GM12891 (cell line): Measurements from ENCODE around the gene CALY.
A peak's percentile ranks its signal among the peaks of the same experiment; 100 is the strongest.

Experiments used
- DNase-seq: peaks from one replicate; pipeline ENCODE4 v3.0.0; 2011; ENCODE audit warnings: low spot score; ENCODE audit not compliant: insufficient read length
- FAIRE-seq: peaks from 2 replicates; lab custom pipeline; 2011; peaks lifted over from hg19 to GRCh38; lab: Jason Lieb, UNC
- PAX5 ChIP-seq: IDR thresholded peaks from 2 replicates; pipeline ENCODE4 v1.6.1; 2011; ENCODE audit warnings: low read length, moderate library complexity, mild to moderate bottlenecking; ENCODE audit not compliant: insufficient read depth, severe bottlenecking
- POLR2A ChIP-seq: IDR thresholded peaks from 2 replicates; pipeline ENCODE4 v1.6.1; 2011; ENCODE audit warnings: low read depth, low read length, control low read depth
- POLR2AphosphoS5 ChIP-seq: IDR thresholded peaks from 2 replicates; pipeline ENCODE4 v1.6.1; 2011; ENCODE audit warnings: low read depth, low read length, control low read depth
- POU2F2 ChIP-seq: IDR thresholded peaks from 2 replicates; pipeline ENCODE4 v1.6.1; 2011; ENCODE audit warnings: low read depth, mild to moderate bottlenecking, control low read depth, low read length, moderate library complexity
- SPI1 ChIP-seq: IDR thresholded peaks from 2 replicates; pipeline ENCODE4 v1.6.1; 2011; ENCODE audit warnings: low read depth, low read length, control low read depth
- TAF1 ChIP-seq: IDR thresholded peaks from 2 replicates; pipeline ENCODE4 v1.6.1; 2011; ENCODE audit warnings: low read depth, low read length, control low read depth

The CALY gene

DNA sequence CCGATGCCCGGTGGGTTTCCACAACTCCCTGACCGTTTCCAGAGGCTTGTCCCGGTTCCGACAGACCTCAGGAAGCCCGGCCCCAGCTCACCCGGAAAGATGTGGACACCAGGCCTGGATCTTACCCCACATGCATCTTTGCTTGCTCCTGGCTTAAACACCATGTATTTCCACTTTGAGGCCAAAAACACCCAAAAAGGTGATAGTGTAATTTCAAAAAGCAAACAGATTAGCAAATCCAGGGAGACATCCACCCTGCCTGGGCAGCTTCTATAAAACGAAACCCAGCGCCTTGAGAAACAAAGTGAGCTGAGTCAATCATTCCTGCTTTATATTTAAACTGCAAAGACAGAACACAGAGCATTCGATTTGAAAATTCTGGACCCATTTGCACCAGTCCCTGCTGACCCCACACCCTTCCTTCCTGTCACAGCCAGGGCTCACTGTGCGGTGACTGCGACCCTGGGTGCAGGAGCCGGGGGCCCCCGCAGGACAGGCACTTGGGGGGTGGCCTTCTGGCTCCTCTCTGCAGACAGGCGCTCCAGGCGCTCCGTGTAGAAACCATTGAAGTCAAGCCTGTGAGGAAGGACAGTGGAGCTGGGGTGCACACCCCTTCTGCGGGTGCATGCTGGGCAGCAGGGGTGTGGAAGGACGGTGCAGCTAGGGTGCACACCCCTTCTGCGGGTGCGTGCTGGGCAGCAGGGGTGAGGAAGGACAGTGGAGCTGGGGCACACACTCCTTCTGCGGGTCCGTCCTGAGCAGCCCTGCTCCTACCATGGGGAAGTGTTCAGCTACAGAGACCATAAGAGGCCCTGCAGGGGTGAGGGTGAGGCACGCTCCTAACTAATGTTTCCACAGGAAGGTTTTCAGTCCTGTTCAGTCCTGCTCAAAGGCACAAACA, 57.1 kb downstream of the CALY start:
- DNase-seq (no peak), FAIRE-seq (peak; percentile 65)
- TF ChIP-seq PAX5 (no peak), POLR2AphosphoS5 (no peak), SPI1 (no peak), TAF1 (no peak), POU2F2 (no peak), POLR2A (no peak)

DNA sequence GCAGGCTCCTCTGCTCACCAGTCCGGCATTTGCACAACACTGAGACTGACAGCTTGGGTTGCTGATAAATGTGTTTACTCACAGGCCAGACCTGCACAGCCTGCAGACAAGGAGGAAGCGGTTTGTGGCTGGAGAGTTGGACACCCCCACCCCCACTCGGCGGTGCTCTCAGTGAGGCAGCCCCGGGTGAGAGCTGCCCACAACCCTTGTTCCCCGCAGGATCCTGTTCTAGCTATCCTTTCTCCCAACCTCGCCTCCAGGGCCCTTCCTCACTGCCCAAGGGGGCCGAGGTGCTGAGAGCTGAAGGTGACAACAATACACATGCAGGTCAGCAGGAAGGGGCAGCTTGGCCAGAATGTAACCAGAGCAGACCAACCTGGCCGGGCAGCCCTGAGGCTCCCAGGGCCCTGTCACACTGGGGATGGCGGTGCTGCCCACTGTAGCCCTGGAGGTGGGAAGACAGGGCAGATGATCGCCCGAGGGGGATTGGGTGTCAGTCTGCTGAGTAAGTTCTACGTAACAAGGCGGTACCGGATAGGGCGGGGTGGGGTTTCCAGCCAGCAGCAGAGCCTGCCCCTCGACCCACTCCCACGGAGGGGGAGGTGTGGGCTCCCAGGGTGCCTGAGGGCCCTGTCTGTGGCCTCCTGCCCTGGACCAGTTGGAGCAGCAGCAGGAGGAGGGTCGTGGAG, 58.0 kb downstream of the CALY start:
- FAIRE-seq (peak; percentile 97), DNase-seq (peak; percentile 86)
- no peak for TF ChIP-seq TAF1
- TF ChIP-seq POU2F2, result no peak
- no peak for TF ChIP-seq POLR2AphosphoS5
- peak; percentile 43; the same call in 1 of the 2 replicates for TF ChIP-seq SPI1

DNA sequence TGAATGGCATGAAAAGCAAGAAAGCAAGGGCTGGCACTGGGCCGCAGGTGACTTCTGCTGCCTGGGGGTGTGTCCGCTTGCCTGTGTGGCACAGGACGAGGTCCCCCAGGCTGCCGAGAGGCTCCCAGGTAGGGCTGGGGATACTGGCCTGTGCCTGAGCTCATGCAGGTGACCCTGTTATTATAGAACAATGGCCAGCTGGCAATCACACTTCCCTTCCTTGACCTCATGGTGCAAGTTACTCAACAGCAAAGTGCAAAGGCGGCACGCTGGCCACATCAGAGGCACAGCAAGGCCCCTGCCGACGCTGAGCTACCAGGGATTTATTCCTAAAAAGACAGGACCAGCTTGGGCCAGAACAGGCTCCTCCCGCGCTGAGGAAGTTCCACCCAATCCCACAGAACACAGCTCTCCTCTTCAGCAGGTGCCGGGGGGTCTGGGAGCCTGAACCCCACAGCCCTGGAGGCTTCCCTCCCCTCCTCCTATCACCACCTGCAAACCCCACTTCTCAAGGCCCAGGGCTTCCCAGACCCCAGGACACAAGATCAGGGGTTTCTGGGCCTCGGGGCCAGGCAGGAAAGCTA, 58.6 kb downstream of the CALY start:
- no peak for FAIRE-seq
- TF ChIP-seq TAF1 (no peak), POU2F2 (no peak), SPI1 (no peak; the same call in 1 of the 2 replicates), PAX5 (no peak), POLR2A (no peak), POLR2AphosphoS5 (no peak)
- DNase-seq, result no peak

DNA sequence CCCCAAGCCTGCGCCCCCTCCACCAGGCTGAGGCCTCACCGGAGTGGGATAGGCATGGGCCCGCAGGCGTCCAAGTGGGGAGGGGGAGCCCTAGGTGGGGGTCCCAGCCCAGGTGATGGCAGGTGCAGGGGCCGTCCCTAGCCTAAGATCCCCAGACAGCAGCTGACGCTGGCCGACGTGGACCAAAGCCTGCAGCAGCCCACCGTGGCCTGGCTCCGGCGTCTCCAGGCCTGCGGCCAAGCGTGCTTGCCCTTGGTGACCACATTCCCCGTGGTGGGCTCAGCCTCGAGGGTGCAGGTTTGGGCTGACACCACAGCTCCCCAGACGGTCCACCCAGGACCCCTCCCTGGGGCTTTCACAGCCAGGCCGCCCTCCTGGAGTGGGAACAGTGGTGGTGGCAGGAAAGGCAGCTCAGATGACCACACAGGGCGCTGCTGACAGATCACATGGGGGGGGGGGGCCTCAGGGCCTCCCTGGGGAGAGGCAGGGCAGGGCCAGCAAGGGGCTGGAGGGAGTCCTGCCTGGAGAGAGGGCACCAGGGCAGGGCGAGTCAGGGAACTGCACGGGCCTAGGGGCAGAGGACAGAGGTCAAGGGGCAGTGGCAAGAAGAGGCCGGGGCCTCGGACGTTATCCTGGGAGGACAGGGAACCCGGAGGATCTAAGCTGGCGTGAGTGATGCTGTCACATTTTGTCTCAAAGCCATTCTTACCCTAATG, 59.3 kb downstream of the CALY start:
- DNase-seq (no peak), FAIRE-seq (no peak)
- no peak for TF ChIP-seq POLR2A
- no peak for TF ChIP-seq SPI1
- no peak for TF ChIP-seq PAX5
- no peak for TF ChIP-seq TAF1
- no peak for TF ChIP-seq POU2F2
- TF ChIP-seq POLR2AphosphoS5, result no peak

DNA sequence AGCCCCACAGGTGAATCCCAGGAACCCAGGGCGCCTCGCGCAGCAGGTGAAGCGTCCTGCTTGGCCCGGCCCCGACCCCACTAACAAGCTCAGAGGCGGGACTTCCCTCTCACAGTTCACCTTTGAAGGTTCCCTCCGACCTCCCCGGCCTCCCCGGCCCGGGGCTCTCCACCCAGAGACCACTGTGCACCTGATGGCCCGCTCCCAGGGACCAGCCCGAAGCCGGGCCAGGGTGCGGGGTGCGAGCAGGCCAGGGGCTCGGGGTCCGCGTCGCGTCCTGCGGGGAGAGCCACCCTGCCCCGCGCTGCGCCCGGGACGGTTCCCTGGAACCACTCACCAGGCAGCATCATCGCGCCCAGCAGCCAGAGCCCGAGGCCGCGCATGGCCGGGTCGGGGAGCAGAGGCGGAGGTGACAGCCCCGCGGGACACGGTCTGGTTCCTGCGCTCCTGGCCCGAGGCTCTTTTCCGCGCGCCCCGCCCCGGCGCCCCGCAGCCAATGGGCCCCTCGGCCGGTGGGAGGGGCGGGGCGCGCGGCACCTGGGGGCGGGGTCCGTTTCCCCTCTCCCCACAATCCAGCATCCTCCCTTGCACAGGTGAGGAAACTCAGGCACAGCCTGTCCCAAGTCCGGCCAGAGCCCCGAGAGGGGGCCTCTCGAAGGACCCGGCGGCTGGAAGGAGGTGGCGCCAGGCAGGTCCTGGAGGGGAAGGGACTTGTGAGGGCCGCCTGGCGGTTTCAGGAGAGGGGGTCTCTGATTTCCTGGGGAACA, 60.1 kb downstream of the CALY start, which contains the start of gene ADAM8:
TSS of gene ADAM8 (minus strand) at position 434 of the 767 bp plus-strand sequence. CDS start at position 383, 51 bp downstream.
- FAIRE-seq (peak; percentile 86), DNase-seq (peak; percentile 96)
- TF ChIP-seq POLR2AphosphoS5 (peak; percentile 64; the same call in 1 of the 2 replicates), TAF1 (peak; percentile 64), POU2F2 (no peak), POLR2A (peak; percentile 21; the same call in 1 of the 2 replicates), PAX5 (peak; percentile 91), SPI1 (no peak)

DNA sequence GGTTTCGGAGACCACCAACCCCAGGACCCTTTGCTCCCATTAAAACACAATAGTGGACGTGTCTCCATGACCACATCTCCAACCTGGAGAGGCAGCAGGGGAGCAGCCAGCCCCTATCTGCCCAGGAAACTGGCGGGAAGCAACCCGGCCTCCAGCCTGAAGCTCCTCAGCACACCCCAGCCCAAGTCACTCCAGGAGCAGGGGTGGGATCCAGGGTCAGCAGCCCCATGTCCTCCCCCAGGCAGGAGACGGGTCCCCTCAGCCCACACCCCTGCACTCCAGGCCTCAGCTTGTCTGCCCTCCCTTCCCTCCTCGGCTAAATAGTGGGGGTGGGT, 60.6 kb downstream of the CALY start:
- TF ChIP-seq SPI1, result no peak
- 0 out of 2 replicates have a peak, but pooled peaks have one; percentile 14 for TF ChIP-seq POLR2A
- no peak for TF ChIP-seq TAF1
- DNase-seq, result no peak
- FAIRE-seq, result no peak

DNA sequence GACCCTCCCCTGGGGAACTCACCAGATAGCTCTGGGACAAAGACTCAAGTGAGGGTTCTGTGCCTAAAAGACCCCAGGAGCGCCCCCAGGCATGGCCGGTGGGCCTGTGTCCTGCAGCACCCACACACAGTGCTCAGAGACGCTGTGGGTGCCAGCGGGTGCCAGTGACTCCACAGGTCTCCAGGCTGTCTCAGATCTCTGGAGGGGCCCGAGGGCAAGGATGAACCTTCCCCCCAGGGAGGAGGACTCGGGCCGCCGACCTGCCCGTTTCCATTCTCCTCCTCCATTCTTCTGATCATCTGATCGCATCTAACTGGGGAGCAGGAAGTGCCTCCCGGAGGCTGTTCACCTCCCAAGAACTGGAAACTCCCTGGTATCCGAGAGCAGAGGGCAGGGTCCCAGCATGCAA, 61.0 kb downstream of the CALY start:
- FAIRE-seq (peak; percentile 78), DNase-seq (no peak)
- TF ChIP-seq POU2F2, result no peak
- TF ChIP-seq POLR2A, result peak; percentile 52; the same call in 1 of the 2 replicates
- no peak for TF ChIP-seq SPI1
- TF ChIP-seq POLR2AphosphoS5, result no peak
- TF ChIP-seq PAX5, result no peak

DNA sequence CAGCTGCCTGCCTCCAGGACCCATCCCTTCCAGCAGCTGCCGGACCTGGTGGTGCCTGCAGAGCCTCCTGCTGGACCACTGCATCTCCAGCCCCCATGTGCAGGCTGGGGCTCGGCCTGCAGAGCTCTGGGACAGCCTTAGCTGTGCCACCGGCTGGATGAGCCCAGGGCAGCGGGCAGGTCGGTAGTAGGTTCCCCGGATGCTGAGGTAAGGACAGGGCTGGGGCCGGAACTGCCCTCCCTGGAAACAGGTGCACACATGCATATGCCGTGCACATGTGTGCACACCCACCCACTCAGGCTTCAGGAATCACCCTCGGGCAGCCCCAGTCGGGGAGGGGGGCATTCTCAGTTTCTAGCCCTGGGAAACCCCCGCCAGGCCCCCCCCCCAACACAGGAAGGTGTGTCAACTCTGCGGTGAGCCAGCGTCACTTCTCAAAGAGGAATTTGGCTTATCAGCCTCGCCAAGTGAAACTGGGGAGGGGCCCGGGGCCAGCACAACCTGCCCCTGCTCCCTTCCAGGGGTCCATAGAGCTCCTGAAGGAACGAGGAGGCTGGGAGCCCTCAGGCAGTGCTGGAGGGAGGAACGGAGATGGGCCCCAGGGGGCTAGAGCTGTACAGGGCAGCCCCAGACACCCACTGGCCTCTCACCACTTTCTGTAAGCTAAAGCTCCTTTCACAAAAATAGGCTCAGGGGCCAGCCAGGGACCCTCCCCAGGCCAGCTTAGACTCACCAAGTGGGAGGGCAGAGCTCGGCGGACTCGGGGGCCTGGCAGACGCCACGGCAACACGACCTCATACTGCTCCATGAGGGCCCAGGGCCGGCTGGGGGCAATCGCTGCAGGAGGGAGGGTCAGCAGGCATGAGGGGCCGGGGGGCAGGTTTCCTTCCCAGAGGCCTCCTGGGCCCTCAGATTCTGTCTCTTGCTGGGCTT, 61.7 kb downstream of the CALY start:
- peak; percentile 96 for FAIRE-seq
- DNase-seq, result peak; percentile 89
- TF ChIP-seq SPI1 (no peak), PAX5 (peak; percentile 52), TAF1 (peak; percentile 44; the same call in 1 of the 2 replicates), POU2F2 (peak; percentile 97), POLR2AphosphoS5 (peak; percentile 69), POLR2A (peak; percentile 55; the same call in 1 of the 2 replicates)
